ENCODE results near the gene EMILIN1. TPM values are rescaled to one million over a fixed set of nuclear protein-coding genes. Genes with fewer than 3 reads are reported as not detected.

EMILIN1 gene
- total and polyA plus RNA-seq, 10 of the 15 experiments (the other 5 are each of a cell fraction or from before 2014, with no cell fraction given) = 0.01 to 2.3 (median 1.2) TPM; not detected in 2

- Histone ChIP-seq H3K79me2 (ENCODE audit: control insufficient read depth, insufficient read depth, low read length) (no peaks in the 10 kb centered on the region), H3K9me3 (replicated peaks; ENCODE audit: control insufficient read depth, insufficient read depth, low read length) (no peaks in the 10 kb centered on the region), H3K4me3 (no peak overlapping the region), H3K4me2 (ENCODE audit: control insufficient read depth, insufficient read depth) (no peak overlapping the region), H3K9ac (ENCODE audit: control insufficient read depth, insufficient read depth, low read length) (no peak overlapping the region), H4K20me1 (ENCODE audit: control insufficient read depth, insufficient read depth) (no peaks in the 10 kb centered on the region), H3K27ac (ENCODE audit: control insufficient read depth, insufficient read depth) (no peak overlapping the region), H3K4me1 (ENCODE audit: control insufficient read depth, insufficient read depth, low read length) (no peaks in the 10 kb centered on the region; the same call in 1 of the 2 replicates), H3K27me3 (replicated peaks in 1 of 2; ENCODE audit: control insufficient read depth in 2 of 2, insufficient read depth in 2 of 2, low read length in 1 of 2) (no peaks in the 10 kb centered on the region), H2AFZ (ENCODE audit: control insufficient read depth, low read depth, low read length) (no peak overlapping the region), H3K36me3 (ENCODE audit: control insufficient read depth in 2 of 2, insufficient read depth in 2 of 2, low read length in 1 of 2) (no peaks in the 10 kb centered on the region; a peak in 1 of 4 replicates)
- CTCF ChIA-PET = interaction anchor here (0.8 to 9.3 kb wide), 6 partner anchors 7 to 208 kb away, joined by 3 to 60 read pairs (median 4); no protein-coding TSS in a partner anchor
- FAIRE-seq (no peak), ATAC-seq (no peak), DNase-seq (ENCODE audit: low read depth, low spot score) (no peak)
- TF ChIP-seq KDM1A (IDR thresholded peaks at IDR 0.05; ENCODE audit: borderline replicate concordance) = no peak
- no peak for TF ChIP-seq TCF7 (IDR thresholded peaks at IDR 0.05; ENCODE audit: borderline replicate concordance)
- 75% methylated on average over 23 of the region's 24 CpGs for WGBS (ENCODE audit: insufficient coverage, insufficient replicate concordance, low lambda C conversion rate, missing lambda C conversion rate)
- in situ Hi-C loops (cut with MboI) = no loop called here
- POLR2A ChIA-PET = interaction anchor here (0.5 to 0.6 kb wide), 2 partner anchors 32 to 224 kb away, joined by 3 read pairs; no protein-coding TSS in a partner anchor
- SMC1A ChIA-PET (ENCODE audit: uncharacterized antibody, unreplicated experiment) = interaction anchor here (0.6 to 1.8 kb wide), 4 partner anchors 124 to 185 kb away, joined by 3 to 7 read pairs (median 5); no protein-coding TSS in a partner anchor
- intact Hi-C loops (cut with micrococcal nuclease; ENCODE audit: unreplicated experiment) = no loop called here
- BruUV-seq (replicated peaks) = no TSS peak
- RAD21 ChIA-PET (ENCODE audit: unreplicated experiment) = interaction anchor here (3.3 kb wide), 1 partner anchor 133 kb away, joined by 9 read pairs; no protein-coding TSS in a partner anchor
These were observed 16.1 kb downstream of the EMILIN1 start for GRCh38 chr2:27094353-27094984.

GRCh38 chr2:27095427-27095744 lies 17.0 kb downstream of the EMILIN1 start:
- ChIA-PET RAD21 (ENCODE audit: unreplicated experiment) (interaction anchor here (2.4 kb wide), 1 partner anchor 184 kb away, joined by 15 read pairs; no protein-coding TSS in a partner anchor), POLR2A (no interaction called here), CTCF (interaction anchor here (1.1 to 9.3 kb wide), 7 partner anchors 8 to 207 kb away, joined by 3 to 132 read pairs (median 4); partner anchors contain the start of gene TRIM54), SMC1A (ENCODE audit: uncharacterized antibody, unreplicated experiment) (interaction anchor here (0.6 to 4.7 kb wide), 6 partner anchors 77 to 690 kb away, joined by 3 to 19 read pairs (median 4); no protein-coding TSS in a partner anchor)
- no TSS peak for BruUV-seq (replicated peaks)
- ATAC-seq (no peak), DNase-seq (ENCODE audit: low read depth, low spot score) (no peak), FAIRE-seq (no peak)
- Histone ChIP-seq H3K4me3 (no peak overlapping the region), H3K4me2 (ENCODE audit: control insufficient read depth, insufficient read depth) (no peak overlapping the region), H3K36me3 (ENCODE audit: control insufficient read depth in 2 of 2, insufficient read depth in 2 of 2, low read length in 1 of 2) (no peaks in the 10 kb centered on the region; a peak in 1 of 4 replicates), H4K20me1 (ENCODE audit: control insufficient read depth, insufficient read depth) (no peaks in the 10 kb centered on the region), H3K27ac (ENCODE audit: control insufficient read depth, insufficient read depth) (no peak overlapping the region), H2AFZ (ENCODE audit: control insufficient read depth, low read depth, low read length) (no peak overlapping the region), H3K79me2 (ENCODE audit: control insufficient read depth, insufficient read depth, low read length) (no peaks in the 10 kb centered on the region), H3K9ac (ENCODE audit: control insufficient read depth, insufficient read depth, low read length) (no peak overlapping the region), H3K27me3 (replicated peaks in 1 of 2; ENCODE audit: control insufficient read depth in 2 of 2, insufficient read depth in 2 of 2, low read length in 1 of 2) (no peaks in the 10 kb centered on the region), H3K9me3 (replicated peaks; ENCODE audit: control insufficient read depth, insufficient read depth, low read length) (no peaks in the 10 kb centered on the region), H3K4me1 (ENCODE audit: control insufficient read depth, insufficient read depth, low read length) (no peaks in the 10 kb centered on the region; the same call in 1 of the 2 replicates)
- 86% methylated on average over 2 of the region's 2 CpGs for WGBS (ENCODE audit: insufficient coverage, insufficient replicate concordance, low lambda C conversion rate, missing lambda C conversion rate)
- in situ Hi-C loops (cut with MboI) (loop anchor here (5.0 kb wide), 1 partner anchor 187 kb away; the partner anchor contains the start of gene TRIM54), intact Hi-C loops (cut with micrococcal nuclease; ENCODE audit: unreplicated experiment) (no loop called here)
- TF ChIP-seq BCL11A (IDR thresholded peaks at IDR 0.05; ENCODE audit: low read depth, low read length) (no peak), USF1 (IDR thresholded peaks at IDR 0.05; ENCODE audit: borderline replicate concordance, extremely low read length, insufficient read depth, low read depth, low read length) (no peak), ASH2L (IDR thresholded peaks at IDR 0.05; ENCODE audit: borderline replicate concordance, low read depth) (no peak), E4F1 (IDR thresholded peaks at IDR 0.05; ENCODE audit: borderline replicate concordance, partially characterized antibody) (no peak), ZBTB4 (CRISPR knock-in tag; IDR thresholded peaks at IDR 0.05) (no peak), CBX5 (IDR thresholded peaks at IDR 0.05; ENCODE audit: low read depth) (no peak)

Measured in GM12878 (cell line).